ENCODE data around the gene LRRC4B. TPM values are rescaled to one million over a fixed set of nuclear protein-coding genes. Genes with fewer than 3 reads are reported as not detected.
"Not testable (repeated sequence)": the region's sequence is repeated elsewhere in the genome, so short reads cannot be mapped to it uniquely, and the experiment has no call there.

Gene LRRC4B
- total RNA-seq = 0.12 TPM in 1 of 2 replicates, not detected in the other

- intact Hi-C loops (cut with micrococcal nuclease) = no loop called here
- no peak within 1 kb of the TSS for H3K27ac Mint-ChIP-seq
- H3K4me3 Mint-ChIP-seq = no peak within 1 kb of the TSS
- no peaks in the 10 kb centered on the region for H3K36me3 Mint-ChIP-seq (ENCODE audit: low read depth)
- H3K9me3 Mint-ChIP-seq = no peaks in the 10 kb centered on the region
- peaks cover 16% of the 10 kb centered on the region for H3K4me1 Mint-ChIP-seq
- DNase-seq = no peak
- peaks cover 51% of the 10 kb centered on the region for H3K27me3 Mint-ChIP-seq
These were observed at the start of gene LRRC4B for GRCh38 chr19:50567882-50568727. LRRC4B (minus strand) TSS chr19:50568435; CDS start chr19:50548838, 19,597 bp downstream.

- H3K27ac Mint-ChIP-seq; DNase-seq; H3K4me1 Mint-ChIP-seq; H3K36me3 Mint-ChIP-seq (ENCODE audit: low read depth); H3K27me3 Mint-ChIP-seq; intact Hi-C loops (cut with micrococcal nuclease); H3K9me3 Mint-ChIP-seq; H3K4me3 Mint-ChIP-seq: not testable (repeated sequence)
These were observed 44.5 kb upstream of the LRRC4B start for GRCh38 chr19:50612504-50613404.

GRCh38 chr19:50607874-50608785, 39.9 kb upstream of the LRRC4B start:
- H3K27me3 Mint-ChIP-seq = peaks cover 3% of the 10 kb centered on the region
- no peaks in the 10 kb centered on the region for H3K36me3 Mint-ChIP-seq (ENCODE audit: low read depth)
- intact Hi-C loops (cut with micrococcal nuclease) = loop anchor here (2.0 kb wide), 1 partner anchor 175 kb away; no protein-coding TSS in a partner anchor
- peak; percentile 91 for DNase-seq
- peaks cover 4% of the 10 kb centered on the region for H3K4me1 Mint-ChIP-seq
- peaks cover 4% of the 10 kb centered on the region for H3K9me3 Mint-ChIP-seq
- no peak overlapping the region for H3K27ac Mint-ChIP-seq
- peak overlapping the region; percentile 14 for H3K4me3 Mint-ChIP-seq

GRCh38 chr19:50607388-50607787, 39.2 kb upstream of the LRRC4B start:
- peaks cover 4% of the 10 kb centered on the region for H3K4me1 Mint-ChIP-seq
- DNase-seq = no peak
- H3K27ac Mint-ChIP-seq = no peak overlapping the region
- H3K4me3 Mint-ChIP-seq = no peak overlapping the region
- peaks cover 4% of the 10 kb centered on the region for H3K9me3 Mint-ChIP-seq
- H3K27me3 Mint-ChIP-seq = peaks cover 7% of the 10 kb centered on the region
- intact Hi-C loops (cut with micrococcal nuclease) = no loop called here
- H3K36me3 Mint-ChIP-seq (ENCODE audit: low read depth) = no peaks in the 10 kb centered on the region

GRCh38 chr19:50606059-50606836, 38.0 kb upstream of the LRRC4B start:
- H3K27ac Mint-ChIP-seq; H3K4me1 Mint-ChIP-seq; H3K9me3 Mint-ChIP-seq; intact Hi-C loops (cut with micrococcal nuclease); H3K4me3 Mint-ChIP-seq; H3K36me3 Mint-ChIP-seq (ENCODE audit: low read depth); DNase-seq: not testable (repeated sequence)
- peaks cover 16% of the 10 kb centered on the region for H3K27me3 Mint-ChIP-seq

GRCh38 chr19:50604264-50605073, 36.2 kb upstream of the LRRC4B start:
- H3K36me3 Mint-ChIP-seq (ENCODE audit: low read depth); H3K27ac Mint-ChIP-seq; H3K9me3 Mint-ChIP-seq; DNase-seq; intact Hi-C loops (cut with micrococcal nuclease); H3K4me1 Mint-ChIP-seq; H3K4me3 Mint-ChIP-seq: not testable (repeated sequence)
- H3K27me3 Mint-ChIP-seq = peaks cover 21% of the 10 kb centered on the region

GRCh38 chr19:50602935-50603334, 34.7 kb upstream of the LRRC4B start:
- Mint-ChIP-seq H3K9me3 (no peaks in the 10 kb centered on the region), H3K4me3 (no peak overlapping the region), H3K4me1 (no peaks in the 10 kb centered on the region), H3K36me3 (ENCODE audit: low read depth) (no peaks in the 10 kb centered on the region), H3K27me3 (peaks cover 19% of the 10 kb centered on the region), H3K27ac (no peak overlapping the region)
- no peak for DNase-seq
- intact Hi-C loops (cut with micrococcal nuclease) = no loop called here

- Mint-ChIP-seq H3K4me3 (no peak overlapping the region), H3K36me3 (ENCODE audit: low read depth) (no peaks in the 10 kb centered on the region), H3K27ac (no peak overlapping the region), H3K9me3 (no peaks in the 10 kb centered on the region), H3K4me1 (no peaks in the 10 kb centered on the region), H3K27me3 (peaks cover 19% of the 10 kb centered on the region)
- DNase-seq = no peak
- intact Hi-C loops (cut with micrococcal nuclease) = no loop called here
These were observed 34.3 kb upstream of the LRRC4B start for GRCh38 chr19:50602496-50602895.

GRCh38 chr19:50602089-50602422, 33.8 kb upstream of the LRRC4B start:
- Mint-ChIP-seq H3K27me3 (peaks cover 19% of the 10 kb centered on the region), H3K27ac (no peak overlapping the region), H3K4me3 (no peak overlapping the region), H3K4me1 (no peaks in the 10 kb centered on the region), H3K9me3 (no peaks in the 10 kb centered on the region), H3K36me3 (ENCODE audit: low read depth) (no peaks in the 10 kb centered on the region)
- intact Hi-C loops (cut with micrococcal nuclease) = no loop called here
- no peak for DNase-seq

- DNase-seq = no peak
- H3K27me3 Mint-ChIP-seq = peaks cover 19% of the 10 kb centered on the region
- H3K4me3 Mint-ChIP-seq = no peak overlapping the region
- intact Hi-C loops (cut with micrococcal nuclease) = no loop called here
- H3K4me1 Mint-ChIP-seq = no peaks in the 10 kb centered on the region
- H3K36me3 Mint-ChIP-seq (ENCODE audit: low read depth) = no peaks in the 10 kb centered on the region
- H3K9me3 Mint-ChIP-seq = no peaks in the 10 kb centered on the region
- no peak overlapping the region for H3K27ac Mint-ChIP-seq
These were observed 33.3 kb upstream of the LRRC4B start for GRCh38 chr19:50601407-50602088.

- H3K27me3 Mint-ChIP-seq = peaks cover 19% of the 10 kb centered on the region
- no peaks in the 10 kb centered on the region for H3K36me3 Mint-ChIP-seq (ENCODE audit: low read depth)
- no peaks in the 10 kb centered on the region for H3K4me1 Mint-ChIP-seq
- no peak overlapping the region for H3K27ac Mint-ChIP-seq
- intact Hi-C loops (cut with micrococcal nuclease) = no loop called here
- no peak for DNase-seq
- H3K9me3 Mint-ChIP-seq = no peaks in the 10 kb centered on the region
- no peak overlapping the region for H3K4me3 Mint-ChIP-seq
These were observed 31.2 kb upstream of the LRRC4B start for GRCh38 chr19:50599427-50599826.

GRCh38 chr19:50590191-50590590, 22.0 kb upstream of the LRRC4B start:
- no peaks in the 10 kb centered on the region for H3K4me1 Mint-ChIP-seq
- H3K27ac Mint-ChIP-seq = no peak overlapping the region
- no peaks in the 10 kb centered on the region for H3K36me3 Mint-ChIP-seq (ENCODE audit: low read depth)
- DNase-seq = no peak
- intact Hi-C loops (cut with micrococcal nuclease) = no loop called here
- peaks cover 4% of the 10 kb centered on the region for H3K27me3 Mint-ChIP-seq
- H3K4me3 Mint-ChIP-seq = no peak overlapping the region
- no peaks in the 10 kb centered on the region for H3K9me3 Mint-ChIP-seq

Data from activated CD4-positive, alpha-beta T cell treated with anti-CD3 and anti-CD28 coated beads, Interleukin-2, amount 10 ng/mL, durations not matched to agents 24 days and 14 days (primary cell).